ENCODE results near the gene PTPRN2.
"Not testable (repeated sequence)": the region's sequence is repeated elsewhere in the genome, so short reads cannot be mapped to it uniquely, and the experiment has no call there.

The PTPRN2 gene

DNA sequence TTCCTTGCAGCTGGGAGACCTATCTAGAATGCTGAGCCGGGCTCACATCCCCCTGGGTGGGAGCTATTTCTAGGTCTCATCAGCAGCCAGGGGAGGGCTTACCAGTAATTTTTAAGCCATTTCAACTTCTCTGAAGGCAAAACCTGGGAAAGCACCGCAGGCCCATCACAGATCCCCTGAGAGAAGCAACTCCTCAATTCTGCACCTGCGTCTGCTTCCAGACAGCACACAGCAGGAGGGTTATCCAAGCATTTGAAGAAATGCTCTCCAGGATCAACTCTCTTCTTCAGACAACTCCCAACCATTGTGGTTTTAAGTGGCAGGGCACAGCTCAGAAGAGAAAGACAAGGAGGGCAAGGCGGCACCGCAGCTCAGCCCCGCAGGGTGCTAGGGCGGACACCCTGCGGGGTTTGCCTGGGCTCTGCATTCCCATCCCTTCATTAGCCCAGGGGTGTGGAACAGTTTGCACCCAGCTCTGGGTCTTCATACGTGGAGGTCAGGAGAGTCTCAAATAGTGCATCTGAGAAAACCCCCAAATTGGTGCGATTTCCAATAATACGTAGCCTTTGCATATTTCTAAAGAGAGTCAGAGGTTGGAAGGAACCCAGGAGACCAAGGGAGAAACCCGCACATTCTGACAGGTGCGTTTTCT is 632.1 kb downstream of the PTPRN2 start:
- no peak for DNase-seq (ENCODE audit: low read depth in 2 of 2)

DNA sequence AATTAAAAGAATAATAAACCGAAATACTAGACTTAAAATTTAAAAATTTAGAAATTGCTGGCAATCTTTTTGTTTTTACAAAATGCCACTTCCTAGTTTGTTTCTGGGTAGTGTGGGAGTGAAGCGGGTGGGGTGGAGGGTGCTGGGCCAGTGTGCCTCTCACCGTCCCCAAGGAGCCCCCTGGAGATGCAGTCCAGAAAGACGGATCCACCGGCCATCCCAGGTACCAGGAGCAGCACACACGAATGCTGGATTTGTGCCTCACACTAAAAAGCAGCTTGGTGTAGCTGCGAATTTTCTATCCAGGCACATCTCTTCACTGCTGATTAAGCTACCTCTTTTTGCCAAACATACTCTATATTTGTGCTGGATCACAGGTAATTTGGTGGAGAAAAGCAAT is 632.7 kb downstream of the PTPRN2 start:
- DNase-seq (ENCODE audit: low read depth in 2 of 2): no peak

DNA sequence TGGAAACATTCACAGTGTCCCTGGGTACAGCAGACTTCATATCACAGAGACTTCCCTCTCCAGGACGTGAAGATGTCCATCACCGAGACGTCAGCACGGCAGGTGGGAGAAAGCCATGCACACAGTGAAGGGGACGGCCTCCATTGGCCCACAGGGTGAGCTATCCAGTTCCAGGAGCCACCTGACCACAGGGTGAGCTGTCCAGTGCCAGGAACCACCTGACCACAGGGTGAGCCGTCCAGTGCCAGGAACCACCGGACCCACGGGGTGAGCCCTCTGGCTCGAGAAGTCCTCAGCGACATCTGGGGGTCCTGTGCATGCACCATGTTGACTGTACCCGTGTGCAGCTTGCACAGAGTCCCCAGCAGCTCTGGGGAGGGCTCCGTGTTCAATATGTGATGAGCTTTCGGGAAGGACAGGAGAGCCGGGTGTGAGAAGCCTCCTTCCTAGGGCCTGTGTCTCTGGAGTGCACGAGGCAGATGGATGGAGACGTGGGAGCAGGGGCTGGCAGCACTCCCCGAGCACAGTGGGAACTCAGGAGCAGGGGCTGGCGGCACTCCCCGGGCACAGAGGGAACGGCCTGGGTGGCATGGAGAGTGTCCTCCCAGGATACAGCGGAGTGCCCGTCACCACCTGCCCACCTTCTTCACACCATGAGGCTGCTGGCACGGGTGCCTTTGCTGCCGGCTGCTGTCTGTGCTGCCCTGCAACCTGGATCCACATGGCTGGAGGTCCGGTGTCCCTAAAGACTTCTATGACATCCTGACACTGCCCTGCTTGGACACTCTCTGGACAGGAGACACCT is 634.6 kb downstream of the PTPRN2 start:
- no peak for DNase-seq (ENCODE audit: low read depth in 2 of 2)

DNA sequence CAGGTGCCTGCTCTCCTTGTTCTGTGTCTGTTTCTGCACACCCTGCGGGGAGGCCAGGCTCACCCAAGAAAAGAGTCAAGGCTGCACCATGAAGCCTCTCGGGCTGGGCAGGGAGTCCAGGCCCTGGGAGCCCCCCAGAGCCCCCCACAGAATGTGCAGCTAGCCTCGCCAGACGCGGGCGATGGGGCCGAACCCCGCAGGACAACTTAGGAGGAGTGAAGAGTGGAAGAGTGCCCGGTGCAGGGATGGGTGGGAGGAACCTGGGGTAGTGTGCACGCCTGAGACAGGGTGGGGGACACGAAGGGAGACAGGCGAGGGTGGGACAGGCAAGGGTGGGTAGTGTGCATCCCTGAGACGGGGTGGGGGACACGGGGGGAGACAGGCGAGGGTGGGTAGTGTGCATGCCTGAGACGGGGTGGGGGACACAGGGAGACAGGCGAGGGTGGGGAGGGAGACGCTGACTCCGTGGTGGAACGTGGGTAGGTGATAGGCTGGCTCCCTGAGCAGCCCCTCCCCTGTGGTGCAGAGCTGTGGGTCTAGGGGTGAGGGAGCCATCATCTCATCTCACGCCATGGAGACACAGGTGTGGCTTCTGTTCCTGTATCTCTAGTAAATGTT is 635.5 kb downstream of the PTPRN2 start:
- no peak for DNase-seq (ENCODE audit: low read depth in 2 of 2)

- DNase-seq (ENCODE audit: low read depth in 2 of 2): no peak
These were observed 636.1 kb downstream of the PTPRN2 start for GRCh38 chr7:157951300-157952049.

- no peak for DNase-seq (ENCODE audit: low read depth in 2 of 2)
These were observed 637.9 kb downstream of the PTPRN2 start for GRCh38 chr7:157949711-157950110.

DNA sequence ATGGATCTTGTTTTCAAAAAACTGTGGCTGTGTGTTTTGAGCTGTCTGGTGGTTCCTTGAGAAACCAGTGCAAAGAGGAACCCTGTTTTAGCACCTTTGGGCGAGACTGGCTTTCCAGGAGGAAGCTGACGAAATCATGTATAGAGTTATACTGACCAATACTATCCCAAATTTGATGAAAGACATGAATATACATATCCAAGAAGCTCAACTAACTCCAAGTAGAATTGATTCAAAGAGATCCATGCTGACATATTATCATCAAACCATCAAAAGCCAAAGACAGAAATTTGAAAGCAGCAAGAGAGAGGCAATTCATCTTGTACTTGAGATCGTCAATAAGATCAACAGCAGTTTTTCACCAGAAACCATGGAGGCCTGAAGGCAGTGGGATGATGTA is 640.1 kb downstream of the PTPRN2 start:
- no peak for DNase-seq (ENCODE audit: low read depth in 2 of 2)

DNA sequence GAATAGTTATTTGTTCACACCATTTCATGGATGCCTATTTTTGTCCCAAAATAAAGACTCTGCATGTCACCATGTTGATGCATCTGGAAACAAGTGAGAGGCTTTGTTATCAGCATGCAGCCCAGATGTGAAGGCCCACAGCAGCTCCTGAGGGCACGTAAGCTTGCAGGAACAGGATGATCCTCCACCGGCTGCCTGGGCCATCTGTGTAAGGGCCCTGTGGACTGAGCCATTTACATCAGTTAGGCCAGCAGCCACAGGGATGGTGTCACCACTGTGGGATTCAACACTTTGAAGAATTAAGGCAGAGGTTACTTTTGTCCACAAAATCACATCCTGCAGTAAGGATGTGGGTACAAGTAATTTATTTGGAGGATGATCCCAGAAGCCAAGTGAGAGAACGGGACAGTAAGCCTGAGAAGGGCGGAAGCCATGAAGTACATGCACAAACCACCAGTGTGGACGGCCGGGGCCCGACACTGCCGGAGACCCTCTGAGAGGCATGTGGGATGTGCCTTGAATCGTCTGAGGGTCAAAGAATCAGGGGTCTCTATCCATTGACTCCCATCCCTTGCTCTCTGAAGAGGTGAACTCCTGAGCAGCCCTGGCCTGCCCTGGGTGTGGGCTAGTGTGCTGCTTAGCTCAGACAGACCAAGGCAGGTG is 641.1 kb downstream of the PTPRN2 start:
- DNase-seq (ENCODE audit: low read depth in 2 of 2): no peak

DNA sequence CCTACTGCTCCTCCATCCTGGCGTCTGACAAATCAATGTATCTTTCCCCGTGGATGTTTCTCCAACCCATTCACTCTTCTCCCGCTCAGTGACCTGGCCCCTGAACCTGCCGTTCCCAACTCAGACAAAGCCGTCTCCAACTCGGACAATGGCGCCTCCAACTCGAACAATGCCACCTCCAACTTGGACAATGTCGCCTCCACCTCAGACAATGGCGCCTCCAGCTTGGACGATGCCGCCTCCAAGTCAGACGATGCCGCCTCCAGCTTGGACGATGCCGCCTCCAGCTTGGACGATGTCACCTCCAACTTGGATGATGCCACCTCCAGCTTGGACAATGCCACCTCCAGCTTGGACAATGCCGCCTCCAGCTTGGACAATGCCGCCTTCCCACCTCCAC is 642.2 kb downstream of the PTPRN2 start:
- DNase-seq (ENCODE audit: low read depth in 2 of 2): no peak

DNA sequence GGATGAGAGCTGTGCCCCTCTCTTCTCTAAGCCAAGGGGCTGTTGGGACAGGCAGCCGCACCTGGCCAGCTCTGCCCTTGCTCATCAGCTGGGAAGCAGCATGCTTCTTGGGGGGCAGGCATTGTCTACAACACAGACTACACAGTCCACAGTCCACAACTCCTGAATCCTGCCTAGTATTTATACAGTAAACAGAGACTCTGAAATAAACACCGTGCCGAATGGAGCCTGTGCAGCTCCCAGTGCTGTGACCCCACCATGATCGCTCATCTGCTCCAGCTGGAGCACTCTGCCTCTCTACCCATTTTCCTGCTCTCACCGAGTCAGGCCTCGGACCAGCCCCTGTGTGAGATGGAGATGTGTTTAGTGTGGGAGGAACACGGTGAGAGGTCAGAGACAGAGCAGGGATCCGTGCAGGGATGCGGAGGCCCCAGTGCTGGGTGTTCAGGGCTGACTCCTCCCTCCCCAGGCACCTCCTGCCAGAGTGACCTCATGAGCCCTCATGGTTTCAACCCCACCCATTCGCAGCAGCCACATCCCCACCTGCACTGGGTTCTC is 642.8 kb downstream of the PTPRN2 start:
- no peak for DNase-seq (ENCODE audit: low read depth in 2 of 2)

GRCh38 chr7:157944051-157944450 is 643.6 kb downstream of the PTPRN2 start:
- DNase-seq (ENCODE audit: low read depth in 2 of 2): no peak

GRCh38 chr7:157943561-157943960 is 644.1 kb downstream of the PTPRN2 start:
- DNase-seq (ENCODE audit: low read depth in 2 of 2): no peak

GRCh38 chr7:157941210-157941609 is 646.4 kb downstream of the PTPRN2 start:
- no peak for DNase-seq (ENCODE audit: low read depth in 2 of 2)

DNA sequence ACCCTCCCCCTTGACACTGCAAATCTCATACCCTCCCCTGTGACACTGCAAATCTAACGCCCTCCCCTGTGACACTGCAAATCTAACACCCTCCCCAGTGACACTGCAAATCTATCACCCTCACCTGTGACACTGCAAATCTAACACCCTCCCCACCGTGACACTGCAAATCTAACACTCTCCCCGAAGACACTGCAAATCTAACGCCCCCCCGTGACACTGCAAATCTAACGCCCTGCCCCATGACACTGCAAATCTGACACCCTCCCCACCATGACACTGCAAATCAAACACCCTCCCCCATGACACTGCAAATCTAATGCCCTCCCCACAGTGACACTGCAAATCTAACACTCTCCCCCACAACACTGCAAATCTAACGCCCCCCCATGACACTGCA is 647.1 kb downstream of the PTPRN2 start:
- no peak for DNase-seq (ENCODE audit: low read depth in 2 of 2)

- no peak for DNase-seq (ENCODE audit: low read depth in 2 of 2)
These were observed 649.4 kb downstream of the PTPRN2 start for GRCh38 chr7:157938211-157938610.

- no peak for DNase-seq (ENCODE audit: low read depth in 2 of 2)
These were observed 650.2 kb downstream of the PTPRN2 start for GRCh38 chr7:157937406-157937805.

DNA sequence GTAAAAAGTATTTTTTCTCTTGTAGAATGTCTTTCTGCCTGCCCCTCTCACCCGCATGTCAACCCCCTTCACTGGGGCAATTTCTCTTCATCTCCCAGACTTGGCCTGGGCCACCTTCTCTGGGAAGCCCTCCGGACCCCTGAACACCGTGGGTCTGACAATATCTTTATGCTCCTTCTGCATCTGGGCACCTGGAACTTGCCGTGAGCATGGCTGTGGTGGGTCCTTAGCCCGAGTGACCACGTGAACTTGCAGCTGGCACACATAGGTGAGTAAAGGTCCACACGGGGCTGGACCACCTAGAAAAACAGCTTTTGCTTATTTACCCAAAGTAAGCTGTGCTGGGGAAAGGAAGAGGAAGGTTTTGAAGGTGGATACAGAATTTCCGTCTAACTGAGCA is 650.6 kb downstream of the PTPRN2 start:
- no peak for DNase-seq (ENCODE audit: low read depth in 2 of 2)

GRCh38 chr7:157935721-157936120 is 651.9 kb downstream of the PTPRN2 start:
- DNase-seq (ENCODE audit: low read depth in 2 of 2): not testable (repeated sequence)

DNA sequence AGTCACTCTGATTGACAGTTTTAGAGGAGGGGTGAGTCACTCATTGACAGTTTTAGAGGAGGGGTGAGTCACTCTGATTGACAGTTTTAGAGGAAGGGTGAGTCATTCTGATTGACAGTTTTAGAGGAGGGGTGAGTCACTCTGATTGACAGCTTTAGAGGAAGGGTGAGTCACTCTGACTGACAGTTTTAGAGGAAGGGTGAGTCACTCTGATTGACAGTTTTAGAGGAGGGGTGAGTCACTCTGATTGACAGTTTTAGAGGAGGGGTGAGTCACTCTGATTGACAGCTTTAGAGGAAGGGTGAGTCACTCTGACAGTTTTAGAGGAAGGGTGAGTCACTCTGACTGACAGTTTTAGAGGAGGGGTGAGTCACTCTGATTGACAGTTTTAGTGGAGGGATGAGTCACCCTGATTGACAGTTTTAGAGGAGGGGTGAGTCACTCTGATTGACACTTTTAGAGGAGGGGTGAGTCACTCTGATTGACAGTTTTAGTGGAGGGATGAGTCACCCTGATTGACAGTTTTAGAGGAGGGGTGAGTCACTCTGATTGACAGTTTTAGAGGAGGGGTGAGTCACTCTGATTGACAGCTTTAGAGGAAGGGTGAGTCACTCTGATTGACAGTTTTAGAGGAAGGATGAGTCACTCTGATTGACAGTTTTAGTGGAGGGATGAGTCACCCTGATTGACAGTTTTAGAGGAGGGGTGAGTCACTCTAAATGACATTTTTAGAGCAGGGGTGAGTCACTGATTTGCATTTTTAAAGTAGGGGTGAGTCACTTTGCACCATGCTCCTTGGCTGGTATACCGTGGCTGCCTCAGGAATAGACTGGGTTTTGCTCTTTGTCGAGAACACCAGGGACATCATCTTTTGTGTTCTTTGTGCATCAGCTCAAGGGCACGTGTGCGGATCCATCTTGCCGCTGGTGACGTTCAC is 654.1 kb downstream of the PTPRN2 start:
- DNase-seq (ENCODE audit: low read depth in 2 of 2): not testable (repeated sequence)

- DNase-seq (ENCODE audit: low read depth in 2 of 2): no peak
These were observed 655.0 kb downstream of the PTPRN2 start for GRCh38 chr7:157932498-157933218.

All from activated CD4-positive, alpha-beta T cell treated with anti-CD3 and anti-CD28 coated beads for 24 hours (primary cell).